Ascending aorta (tissue), 2 donors: ENCODE measurements around the gene UBIAD1. TPM values are rescaled to one million over a fixed set of nuclear protein-coding genes. Genes with fewer than 3 reads are reported as not detected.
"Not testable (repeated sequence)": the region's sequence is repeated elsewhere in the genome, so short reads cannot be mapped to it uniquely, and the experiment has no call there.

Source experiments
- DNase-seq, 2 donors: peaks; one replicate each; pipeline ENCODE4 v3.0.0-alpha.2; 2019; ENCODE audit warnings: low spot score in 2 of 2
- H3K27ac ChIP-seq, 2 donors: fragments of 200-600 bp; sonication (generic); one replicate each; pipeline ENCODE4 v1.5.1; 2016 to 2017; ENCODE audit warnings: mild to moderate bottlenecking in 1 of 2
- H3K27me3 ChIP-seq: fragments of 200-600 bp; sonication (generic); one replicate; pipeline ENCODE4 v1.5.1; 2017
- H3K36me3 ChIP-seq, 2 donors: fragments of 200-600 bp; sonication (generic); one replicate each; pipeline ENCODE4 v1.5.1; 2016
- H3K4me1 ChIP-seq, 2 donors: fragments of 200-600 bp; sonication (generic); one replicate each; pipeline ENCODE4 v1.5.1; 2016 to 2017; ENCODE audit warnings: mild to moderate bottlenecking in 1 of 2
- H3K4me3 ChIP-seq, 2 donors: fragments of 200-600 bp; sonication (generic); one replicate each; pipeline ENCODE4 v1.5.1; 2016 to 2017; ENCODE audit warnings: mild to moderate bottlenecking in 1 of 2
- H3K9me3 ChIP-seq, 2 donors: fragments of 200-600 bp; sonication (generic); one replicate each; pipeline ENCODE4 v1.5.1; 2016
- CTCF ChIP-seq, 3 experiments: fragments of 200-600 bp in 2 of 3; fragments of 450-650 bp in 1 of 3; sonication (generic) in 2 of 3; IDR thresholded peaks; one replicate each; pipeline ENCODE4 v1.5.1; 2016 to 2019; ENCODE audit warnings: antibody characterized with exemption in 3 of 3, mild to moderate bottlenecking in 1 of 3, moderate library complexity in 1 of 3
- intact Hi-C: fragments of 100-400 bp; cut with DNase I; formaldehyde crosslinking; loops from one replicate; pipeline ENCODE4 v1.15.1; 2023
- total RNA-seq: library from RNA; depleted of rRNA; stranded (reverse); fragments of >200 nt; gene quantifications from one replicate; pipeline ENCODE4 v1.1.0, GENCODE V29; 2016

The UBIAD1 gene
- total RNA-seq, 1 donor from 2014 or later, result 53.0 TPM

- no peak for TF ChIP-seq CTCF (IDR thresholded peaks at IDR 0.05)
- no peaks in the 10 kb centered on the region for H3K27me3 ChIP-seq
- H3K4me3 ChIP-seq, result no peak overlapping the region
- peaks cover 61 to 78% of the 10 kb centered on the region in 2 donors for H3K36me3 ChIP-seq
- intact Hi-C loops, result no loop called here
- DNase-seq, result no peak
- H3K4me1 ChIP-seq, result no peaks in the 10 kb centered on the region
- H3K9me3 ChIP-seq, result no peaks in the 10 kb centered on the region
- no peak overlapping the region for H3K27ac ChIP-seq
Observed at GRCh38 chr1:11253226-11253625, 19.8 kb upstream of the UBIAD1 start.

DNA sequence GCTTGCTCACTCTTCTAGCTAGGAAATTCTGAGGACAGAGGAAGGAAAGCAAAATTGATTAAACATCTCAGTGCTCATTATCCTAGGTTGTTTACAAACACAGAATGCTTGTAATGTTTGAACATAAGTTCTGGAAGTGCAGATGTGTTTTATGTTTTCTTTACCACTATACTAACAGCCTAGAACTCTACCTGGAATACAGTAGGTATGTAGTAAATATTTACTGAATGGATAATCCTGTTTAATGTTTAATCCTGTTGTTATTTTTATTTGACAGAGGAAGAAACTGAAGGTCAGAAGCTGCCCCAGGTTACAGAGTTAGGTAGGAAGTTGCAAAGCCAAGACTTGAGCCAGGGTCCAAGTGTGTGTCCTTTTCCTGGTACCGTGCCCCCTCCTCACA, 16.7 kb upstream of the UBIAD1 start:
- Histone ChIP-seq H3K27me3 (no peaks in the 10 kb centered on the region), H3K27ac (no peak overlapping the region), H3K4me3 (no peak overlapping the region), H3K9me3 (no peaks in the 10 kb centered on the region), H3K36me3 (peaks cover 69 to 80% of the 10 kb centered on the region in 2 donors), H3K4me1 (peaks cover 0 to 5% of the 10 kb centered on the region in 2 donors)
- DNase-seq, result no peak
- intact Hi-C loops, result no loop called here
- no peak for TF ChIP-seq CTCF (IDR thresholded peaks at IDR 0.05)

GRCh38 chr1:11262171-11263049, 10.6 kb upstream of the UBIAD1 start, which contains the start of gene MTOR:
TSS of gene MTOR (minus strand) at chr1:11262551. CDS start at chr1:11259409, 3,142 bp downstream.
- Histone ChIP-seq H3K36me3 (peaks cover 16 to 20% of the 10 kb centered on the region in 2 donors), H3K4me3 (peak within 1 kb of the TSS; percentile 75 to 84), H3K4me1 (peaks cover 5 to 11% of the 10 kb centered on the region in 2 donors), H3K9me3 (no peaks in the 10 kb centered on the region), H3K27ac (peak within 1 kb of the TSS; percentile 59 to 67), H3K27me3 (no peaks in the 10 kb centered on the region)
- DNase-seq, result peak; percentile 98 to 100
- intact Hi-C loops, result loop anchor here (1.0 to 5.0 kb wide), 3 partner anchors 11 to 250 kb away; partner anchors contain the start of genes EXOSC10, TARDBP and UBIAD1
- peak in 1 of 3 experiments; percentile 7 for TF ChIP-seq CTCF (IDR thresholded peaks at IDR 0.05)

DNA sequence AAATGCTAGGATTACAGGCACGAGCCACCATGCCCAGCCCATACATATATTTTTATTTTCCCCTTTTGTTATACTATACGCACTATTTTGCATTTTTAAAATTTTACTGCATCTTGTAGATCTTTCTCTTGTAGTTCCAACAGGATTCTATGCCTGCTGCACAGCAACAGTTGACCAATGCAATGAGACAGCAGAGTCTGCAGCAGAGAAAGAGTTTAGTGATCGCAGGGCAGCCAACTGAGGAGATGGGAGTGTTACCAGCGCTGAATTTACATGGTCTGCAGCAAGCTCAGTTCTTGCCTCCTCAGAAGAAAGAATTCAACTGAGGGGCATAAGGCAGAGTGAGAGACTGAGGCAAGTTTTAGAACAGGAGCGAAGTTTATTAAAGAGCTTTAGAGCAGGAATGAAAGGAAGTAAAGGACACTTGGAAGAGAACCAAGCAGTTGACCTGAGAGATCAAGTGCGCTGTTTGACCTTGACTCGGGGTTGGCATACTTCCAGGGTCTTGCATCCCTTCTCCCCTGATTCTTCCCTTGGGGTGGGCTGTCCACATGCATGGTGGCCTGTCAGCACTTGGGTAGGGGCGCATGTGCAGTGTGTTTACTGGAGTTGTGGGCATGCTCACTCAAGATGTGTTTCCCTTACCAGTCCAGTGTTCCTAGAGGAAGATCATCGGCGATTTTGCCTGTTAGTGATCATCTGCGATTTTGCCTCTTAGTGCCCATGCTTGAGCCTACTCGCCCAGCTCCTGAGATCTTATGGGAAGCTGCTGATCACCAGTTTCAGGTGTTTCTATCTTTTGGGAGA, 6.5 kb upstream of the UBIAD1 start:
- intact Hi-C loops, result no loop called here
- no peak for TF ChIP-seq CTCF (IDR thresholded peaks at IDR 0.05)
- peaks cover 4 to 5% of the 10 kb centered on the region in 2 donors for H3K4me1 ChIP-seq
- H3K27me3 ChIP-seq, result no peaks in the 10 kb centered on the region
- H3K27ac ChIP-seq, result no peak overlapping the region
- H3K4me3 ChIP-seq, result no peak overlapping the region
- no peak for DNase-seq
- H3K36me3 ChIP-seq, result no peaks in the 10 kb centered on the region
- no peaks in the 10 kb centered on the region for H3K9me3 ChIP-seq

DNA sequence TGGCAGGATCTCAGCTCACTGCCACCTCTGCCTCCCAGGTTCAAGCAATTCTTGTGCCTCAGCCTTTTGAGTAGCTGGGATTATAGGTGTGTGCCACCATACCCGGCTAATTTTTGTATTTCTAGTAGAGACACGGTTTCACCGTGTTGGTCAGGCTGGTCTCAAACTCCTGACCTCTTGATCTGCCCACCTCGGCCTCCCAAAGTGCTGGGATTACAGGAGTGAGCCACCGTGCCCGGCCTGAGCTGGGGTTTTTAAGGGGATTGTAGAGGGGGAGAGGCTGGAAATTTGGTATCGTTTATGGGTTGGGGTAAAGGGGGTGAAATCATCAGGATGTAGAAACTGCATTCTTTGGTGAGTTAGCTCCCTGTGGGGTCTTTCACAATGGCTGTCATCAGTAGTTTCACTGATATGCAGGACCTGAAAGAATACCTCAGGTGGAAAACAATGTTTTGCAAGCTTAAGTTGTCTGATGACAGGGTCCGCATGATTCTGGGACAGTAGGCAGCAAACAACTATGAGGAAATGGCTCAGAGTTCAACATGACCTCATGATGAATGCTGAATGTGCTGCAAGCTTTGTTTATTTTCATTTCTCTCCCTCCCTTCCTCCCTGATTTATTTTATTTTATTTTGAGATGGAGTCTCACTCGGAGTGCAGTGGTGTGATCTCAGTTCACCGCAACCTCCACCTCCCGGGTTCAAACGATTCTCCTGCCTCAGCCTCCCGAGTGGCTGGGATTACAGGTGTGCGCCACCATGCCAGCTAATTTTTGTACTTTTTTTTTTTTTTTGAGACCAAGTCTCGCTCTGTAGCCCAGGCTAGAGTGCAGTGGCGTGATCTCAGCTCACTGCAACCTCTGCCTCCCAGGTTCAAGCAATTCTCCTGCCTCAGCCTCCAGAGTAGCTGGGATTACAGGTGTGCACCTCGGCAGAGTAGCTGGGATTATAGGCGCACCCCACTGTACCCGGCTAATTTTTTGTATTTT, 5.4 kb upstream of the UBIAD1 start:
- H3K4me3 ChIP-seq, H3K36me3 ChIP-seq, H3K27me3 ChIP-seq, H3K9me3 ChIP-seq, H3K4me1 ChIP-seq, H3K27ac ChIP-seq, intact Hi-C loops, DNase-seq: not testable (repeated sequence)
